ENCODE data around the gene MELTF.

GRCh38 chr3:197030379-197031314 is 1.0 kb upstream of the MELTF start:
- TF ChIP-seq EZH2 (IDR thresholded peaks at IDR 0.05; ENCODE audit: borderline replicate concordance, insufficient read depth, low read depth, low read length, poor library complexity, severe bottlenecking) = no peak
- TF ChIP-seq, protein P1, sequence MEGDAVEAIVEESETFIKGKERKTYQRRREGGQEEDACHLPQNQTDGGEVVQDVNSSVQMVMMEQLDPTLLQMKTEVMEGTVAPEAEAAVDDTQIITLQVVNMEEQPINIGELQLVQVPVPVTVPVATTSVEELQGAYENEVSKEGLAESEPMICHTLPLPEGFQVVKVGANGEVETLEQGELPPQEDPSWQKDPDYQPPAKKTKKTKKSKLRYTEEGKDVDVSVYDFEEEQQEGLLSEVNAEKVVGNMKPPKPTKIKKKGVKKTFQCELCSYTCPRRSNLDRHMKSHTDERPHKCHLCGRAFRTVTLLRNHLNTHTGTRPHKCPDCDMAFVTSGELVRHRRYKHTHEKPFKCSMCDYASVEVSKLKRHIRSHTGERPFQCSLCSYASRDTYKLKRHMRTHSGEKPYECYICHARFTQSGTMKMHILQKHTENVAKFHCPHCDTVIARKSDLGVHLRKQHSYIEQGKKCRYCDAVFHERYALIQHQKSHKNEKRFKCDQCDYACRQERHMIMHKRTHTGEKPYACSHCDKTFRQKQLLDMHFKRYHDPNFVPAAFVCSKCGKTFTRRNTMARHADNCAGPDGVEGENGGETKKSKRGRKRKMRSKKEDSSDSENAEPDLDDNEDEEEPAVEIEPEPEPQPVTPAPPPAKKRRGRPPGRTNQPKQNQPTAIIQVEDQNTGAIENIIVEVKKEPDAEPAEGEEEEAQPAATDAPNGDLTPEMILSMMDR (IDR thresholded peaks at IDR 0.05) = no peak
